Right lobe of liver (tissue), 4 donors: ENCODE data around the gene AIFM3.
"Not testable (repeated sequence)": the region's sequence is repeated elsewhere in the genome, so short reads cannot be mapped to it uniquely, and the experiment has no call there.

ENCODE experiments used
- CTCF ChIP-seq, 4 donors: fragments of 200-600 bp in 3 of 4; fragments of 450-650 bp in 1 of 4; IDR thresholded peaks; one replicate each; pipeline versions ENCODE4 v1.5.1 to v1.8.0; 2016 to 2022; ENCODE audit warnings: antibody characterized with exemption in 4 of 4, mild to moderate bottlenecking in 2 of 4
- POLR2A ChIP-seq: fragments of 450-650 bp; IDR thresholded peaks from one replicate; pipeline ENCODE4 v1.6.1; 2017; ENCODE audit warnings: antibody characterized with exemption, mild to moderate bottlenecking
- donor health status: DM: no; HTN: no; CAD: no.
- donor health status: DM: no; HTN: no; CAD: no.
- donor health status: DM: no; HTN: yes; CAD: no.

GRCh38 chr22:20935780-20936539 lies 31.1 kb upstream of the AIFM3 start:
- not testable (repeated sequence) for TF ChIP-seq CTCF (IDR thresholded peaks at IDR 0.05); POLR2A
